K562 treated with DMSO at 1 percent for 48 hours (cell line): ENCODE data around the gene GLRX3. TPM values are rescaled to one million over a fixed set of nuclear protein-coding genes. Genes with fewer than 3 reads are reported as not detected.

Source experiments
- total RNA-seq: library from RNA; unstranded; fragments of 300-600 nt; gene quantifications from 2 replicates; pipeline ENCODE4 v1.2.3, GENCODE V29; 2022; ENCODE audit warnings: low replicate concordance; ENCODE audit errors: extremely low read depth

GLRX3 gene
- not detected in 2 replicates for total RNA-seq

GRCh38 chr10:130136226-130137089 lies at the start of gene GLRX3:
Gene GLRX3, plus strand, starts transcription at chr10:130136391. Its CDS starts 30 bp downstream, at chr10:130136421.

GRCh38 chr10:130110246-130111112 lies 25.7 kb upstream of the GLRX3 start, which contains the start of gene C10orf143:
Gene C10orf143, minus strand, starts transcription at chr10:130110830. Its CDS starts 58 bp downstream, at chr10:130110772.

Other genes starting within 250 kb of the GLRX3 start
- gene EBF3, start 172.1 kb upstream of the GLRX3 start, total RNA-seq: not detected in 2 replicates
- not detected in 2 replicates for gene C10orf143, start 25.6 kb upstream of the GLRX3 start, total RNA-seq